Measurements from ENCODE around the gene GSS.
A peak's percentile ranks its signal among the peaks of the same experiment; 100 is the strongest.

The GSS gene

DNA sequence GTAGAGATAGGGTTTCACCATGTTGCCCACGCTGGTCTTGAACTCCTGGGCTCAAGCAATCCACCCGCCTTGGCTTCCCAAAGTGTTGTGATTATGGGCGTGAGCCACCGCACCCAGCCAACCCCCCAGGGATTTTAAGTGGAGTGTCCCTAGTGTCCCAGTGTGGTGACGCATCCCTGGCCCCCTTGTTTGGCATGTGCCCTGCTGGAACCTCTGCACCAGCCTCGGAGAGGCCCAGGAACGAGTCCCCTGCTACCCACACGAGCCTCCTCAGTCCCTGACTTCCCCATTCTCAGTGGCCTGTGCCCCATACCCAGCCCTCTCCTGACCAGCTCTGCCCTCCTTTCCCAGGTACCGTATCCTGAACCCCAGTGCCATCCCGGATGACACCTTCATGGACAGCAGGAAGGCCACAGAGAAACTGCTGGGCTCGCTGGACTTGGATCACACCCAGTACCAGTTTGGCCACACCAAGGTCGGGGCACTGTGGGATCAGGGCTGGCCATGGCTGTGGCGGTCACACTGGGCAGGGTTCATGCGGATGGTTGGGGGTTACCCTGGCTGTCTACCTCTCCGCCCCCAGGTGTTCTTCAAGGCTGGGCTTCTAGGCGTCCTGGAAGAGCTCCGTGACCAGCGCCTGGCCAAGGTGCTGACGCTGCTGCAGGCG is 37.3 kb upstream of the GSS start:
- DNase-seq, result no peak

DNA sequence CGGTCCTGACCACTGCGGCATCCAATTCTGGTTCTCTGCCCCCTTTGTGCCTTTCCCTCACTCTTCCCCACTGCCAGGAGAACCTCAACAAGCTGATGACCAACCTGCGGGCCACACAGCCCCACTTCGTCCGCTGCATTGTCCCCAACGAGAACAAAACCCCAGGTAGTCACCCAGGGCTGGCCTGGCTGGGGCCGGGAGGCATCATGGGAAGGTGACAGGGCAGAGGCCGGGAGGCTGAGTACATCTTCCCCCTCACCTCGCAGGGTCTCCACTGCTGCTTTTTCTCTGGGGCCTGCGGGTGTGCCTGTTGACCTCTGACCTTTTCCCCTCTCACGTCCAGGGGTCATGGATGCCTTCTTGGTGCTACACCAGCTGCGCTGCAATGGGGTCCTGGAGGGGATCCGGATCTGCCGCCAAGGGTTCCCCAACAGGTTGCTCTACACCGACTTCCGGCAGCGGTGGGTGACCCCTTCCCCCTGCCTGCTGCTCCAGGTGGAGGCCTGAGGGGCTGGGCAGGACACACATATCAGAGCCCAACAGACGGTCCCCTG is 35.1 kb upstream of the GSS start:
- DNase-seq, result no peak

DNA sequence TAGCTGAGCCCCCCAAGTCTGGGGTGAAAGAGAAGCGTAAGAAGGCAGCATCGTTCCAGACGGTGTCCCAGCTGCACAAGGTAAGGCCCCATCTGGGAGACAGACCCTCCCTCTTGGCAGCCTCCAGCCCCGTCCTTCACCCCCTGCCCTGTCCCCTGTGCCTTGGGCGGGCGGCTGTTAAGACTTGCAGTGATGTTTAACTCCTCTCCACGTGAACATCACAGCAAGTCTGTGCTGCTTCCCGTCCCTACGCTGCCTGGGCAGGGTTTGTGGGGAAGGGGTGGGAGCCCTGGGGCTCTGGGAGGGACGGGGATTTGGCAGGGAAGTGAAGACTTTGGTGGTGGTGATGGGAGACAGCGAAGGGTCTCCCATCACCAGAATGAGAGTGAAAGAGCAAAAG is 34.6 kb upstream of the GSS start:
- DNase-seq, result no peak

DNA sequence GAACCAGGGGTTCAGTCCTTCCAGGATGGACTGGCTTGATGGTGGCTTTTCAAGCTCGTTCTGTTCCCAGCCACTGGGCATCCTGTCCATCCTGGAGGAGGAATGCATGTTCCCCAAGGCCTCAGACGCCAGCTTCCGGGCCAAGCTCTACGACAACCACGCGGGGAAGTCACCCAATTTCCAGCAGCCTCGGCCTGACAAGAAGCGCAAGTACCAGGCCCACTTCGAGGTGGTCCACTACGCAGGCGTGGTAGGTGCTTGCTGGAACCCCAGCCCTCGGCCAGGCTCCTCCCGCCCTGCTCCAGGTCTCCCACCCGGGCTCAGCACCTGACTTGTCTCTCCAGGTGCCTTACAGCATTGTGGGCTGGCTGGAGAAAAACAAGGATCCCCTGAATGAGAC is 34.1 kb upstream of the GSS start:
- no peak for DNase-seq

DNA sequence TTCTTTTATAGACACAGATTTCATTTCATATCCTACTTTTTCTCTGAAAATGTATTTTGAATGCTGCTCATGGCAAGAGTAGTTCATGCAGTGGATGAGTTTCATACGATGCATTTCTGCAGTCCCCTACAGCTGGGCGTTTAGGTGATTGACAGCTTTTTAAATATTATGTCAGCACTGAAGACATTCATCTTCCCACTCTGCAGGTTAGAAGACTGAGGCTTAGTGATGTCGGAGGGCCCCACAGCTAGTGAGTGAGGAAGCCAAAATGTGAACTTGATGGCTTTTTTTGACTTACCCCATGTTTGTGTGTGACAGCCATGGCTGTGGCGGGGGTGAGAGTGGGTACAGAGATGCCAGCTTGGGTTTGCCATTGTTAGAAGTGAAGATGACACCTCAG is 33.5 kb upstream of the GSS start:
- DNase-seq, result no peak

DNA sequence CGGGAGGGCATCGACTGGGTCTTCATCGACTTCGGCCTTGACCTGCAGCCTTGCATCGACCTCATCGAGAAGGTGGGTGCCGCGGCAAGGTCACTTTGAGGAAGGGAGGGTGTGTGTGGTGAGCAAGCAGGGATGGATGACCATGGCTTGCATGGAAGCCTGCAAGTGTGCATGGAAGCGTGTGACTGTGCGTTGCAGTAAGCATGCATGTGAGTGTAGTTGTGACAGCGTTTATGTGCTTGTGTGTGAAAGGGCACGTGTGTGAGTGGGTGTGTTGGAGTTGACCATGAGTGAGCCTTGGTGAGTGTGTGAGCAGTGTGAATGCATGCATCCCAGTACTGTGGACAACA is 32.6 kb upstream of the GSS start:
- peak; percentile 6 for DNase-seq

DNA sequence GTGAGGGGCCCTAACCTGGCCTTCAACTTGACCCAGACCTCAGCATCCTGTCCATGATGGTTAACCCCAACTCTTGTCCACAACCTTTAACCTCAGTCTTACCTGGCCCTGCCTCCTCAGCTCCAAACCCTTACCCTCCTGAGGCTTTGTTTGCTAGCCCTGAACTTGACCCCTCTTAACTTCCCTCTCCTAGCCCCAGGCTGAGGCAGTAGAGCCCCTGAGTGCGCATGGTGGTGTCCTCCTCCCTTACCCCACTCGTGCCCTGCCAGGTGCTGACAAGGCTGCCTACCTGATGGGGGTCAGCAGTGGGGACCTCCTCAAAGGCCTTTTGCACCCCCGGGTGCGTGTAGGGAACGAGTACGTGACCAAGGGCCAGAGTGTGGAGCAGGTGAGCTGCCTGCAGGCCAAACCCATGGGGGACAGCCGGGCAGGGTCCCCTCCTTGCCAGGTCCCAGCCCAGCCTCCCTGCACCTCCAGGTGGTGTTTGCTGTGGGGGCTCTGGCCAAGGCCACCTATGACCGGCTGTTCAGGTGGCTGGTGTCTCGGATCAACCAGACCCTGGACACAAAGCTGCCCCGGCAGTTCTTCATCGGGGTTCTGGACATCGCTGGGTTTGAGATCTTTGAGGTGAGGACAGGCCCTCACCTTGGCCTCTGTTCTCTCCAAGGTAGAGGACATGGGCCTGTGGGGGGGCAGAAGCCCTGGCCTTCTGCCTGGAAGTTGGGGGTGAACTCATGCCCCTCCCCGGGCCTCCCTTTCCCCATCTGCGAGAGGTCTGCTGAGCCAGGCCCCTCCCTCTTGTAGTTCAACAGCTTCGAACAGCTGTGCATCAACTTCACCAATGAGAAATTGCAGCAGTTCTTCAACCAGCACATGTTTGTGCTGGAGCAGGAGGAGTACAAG is 31.9 kb upstream of the GSS start:
- peak; percentile 11 for DNase-seq

DNA sequence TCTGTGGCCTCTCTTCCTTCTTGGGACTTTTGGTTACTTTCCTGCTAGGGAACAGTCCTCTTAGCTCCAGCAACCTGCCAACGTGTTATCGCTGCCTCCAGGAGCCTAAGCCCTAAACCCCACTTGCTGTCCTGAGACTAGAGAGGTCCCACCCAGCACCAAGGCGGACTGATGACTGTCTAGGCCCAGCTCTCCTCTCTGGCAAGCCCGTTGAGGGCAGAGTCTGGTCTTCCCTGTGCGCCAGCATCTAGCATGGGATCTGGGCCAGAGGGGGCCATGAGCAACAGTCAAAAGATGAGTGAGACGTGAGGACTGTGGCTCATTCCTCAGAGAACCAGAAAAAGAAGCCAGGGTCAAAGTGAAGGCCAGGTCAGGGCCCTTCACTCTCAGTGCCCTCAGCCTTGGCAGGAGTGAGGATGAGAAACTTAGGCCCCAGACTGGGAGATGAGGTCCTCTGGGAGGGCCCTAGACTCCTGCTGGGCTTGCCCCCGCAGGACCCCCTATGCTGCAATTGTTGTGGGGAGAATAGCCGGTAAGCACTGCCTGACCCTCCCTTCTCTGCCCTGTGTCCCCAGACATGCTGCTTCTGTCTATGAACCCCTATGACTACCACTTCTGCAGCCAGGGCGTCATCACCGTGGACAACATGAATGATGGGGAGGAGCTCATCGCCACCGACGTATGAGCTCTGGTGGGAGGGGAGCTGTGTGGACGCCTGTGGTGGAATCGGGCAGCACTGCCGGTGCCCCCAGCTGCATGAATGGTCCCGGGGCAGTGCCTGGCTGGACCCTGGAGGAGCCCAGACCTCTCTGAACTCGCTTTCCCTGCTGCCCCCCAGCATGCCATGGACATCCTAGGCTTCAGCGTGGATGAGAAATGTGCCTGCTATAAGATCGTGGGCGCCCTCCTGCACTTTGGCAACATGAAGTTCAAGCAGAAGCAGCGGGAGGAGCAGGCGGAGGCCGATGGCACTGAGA is 31.0 kb upstream of the GSS start:
- DNase-seq, result no peak

DNA sequence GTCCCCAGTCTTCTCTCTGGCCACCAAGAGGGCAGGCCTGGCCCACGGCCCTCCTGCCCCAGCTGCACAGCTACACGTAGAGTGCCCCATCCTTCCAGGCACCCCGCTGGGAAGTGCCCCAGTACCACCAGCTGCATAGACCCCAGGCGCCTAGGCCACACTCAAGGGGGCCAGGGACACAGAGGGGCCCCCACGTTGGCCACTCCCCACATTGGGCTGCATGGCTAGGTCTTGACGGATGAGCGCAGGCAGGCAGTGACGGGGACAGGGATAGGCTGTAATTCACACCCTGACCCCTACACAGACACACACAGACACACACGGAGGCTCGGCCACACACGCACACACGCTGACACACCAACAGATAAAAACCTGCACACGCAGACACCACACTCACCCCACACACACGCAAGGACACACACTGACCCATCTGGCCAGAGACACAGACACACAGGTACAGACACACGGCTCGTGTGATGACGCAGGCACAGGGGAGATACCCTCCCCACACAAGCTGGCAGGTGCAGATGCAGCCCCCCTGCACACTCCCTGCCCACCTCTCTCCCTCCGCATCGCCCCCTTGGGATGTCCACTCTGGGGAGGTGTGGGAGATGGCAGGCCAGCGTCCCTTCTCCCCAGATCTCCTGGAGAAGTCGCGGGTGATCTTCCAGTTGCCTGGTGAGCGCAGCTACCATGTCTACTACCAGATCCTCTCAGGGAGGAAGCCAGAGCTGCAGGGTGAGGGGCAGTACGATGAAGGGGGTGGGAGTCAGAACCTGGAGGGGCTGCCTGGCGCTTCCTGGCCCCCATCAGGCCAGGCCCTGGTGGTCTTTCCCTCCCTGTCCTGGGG is 30.1 kb upstream of the GSS start:
- DNase-seq, result no peak

DNA sequence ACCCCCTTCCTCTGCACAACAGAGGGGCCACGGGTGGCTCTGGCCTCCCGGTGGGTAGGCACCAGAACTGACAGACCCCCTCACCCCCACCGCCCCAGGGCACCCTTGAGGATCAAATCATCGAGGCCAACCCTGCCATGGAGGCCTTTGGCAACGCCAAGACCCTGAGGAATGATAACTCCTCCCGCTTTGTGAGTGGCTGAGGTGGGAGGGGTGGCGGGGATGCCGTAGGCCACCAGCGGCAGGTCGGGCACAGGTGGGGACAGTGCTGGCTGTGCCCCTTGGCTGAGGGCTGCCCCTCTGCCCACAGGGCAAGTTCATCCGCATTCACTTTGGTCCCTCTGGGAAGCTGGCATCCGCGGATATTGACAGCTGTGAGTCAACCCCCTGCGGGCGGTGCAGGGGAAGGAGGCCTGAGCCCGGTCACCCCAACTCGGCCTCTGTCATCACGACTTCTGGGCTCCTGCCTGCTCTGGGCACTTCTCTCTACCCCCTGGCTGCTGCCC is 29.2 kb upstream of the GSS start:
- DNase-seq, result no peak

DNA sequence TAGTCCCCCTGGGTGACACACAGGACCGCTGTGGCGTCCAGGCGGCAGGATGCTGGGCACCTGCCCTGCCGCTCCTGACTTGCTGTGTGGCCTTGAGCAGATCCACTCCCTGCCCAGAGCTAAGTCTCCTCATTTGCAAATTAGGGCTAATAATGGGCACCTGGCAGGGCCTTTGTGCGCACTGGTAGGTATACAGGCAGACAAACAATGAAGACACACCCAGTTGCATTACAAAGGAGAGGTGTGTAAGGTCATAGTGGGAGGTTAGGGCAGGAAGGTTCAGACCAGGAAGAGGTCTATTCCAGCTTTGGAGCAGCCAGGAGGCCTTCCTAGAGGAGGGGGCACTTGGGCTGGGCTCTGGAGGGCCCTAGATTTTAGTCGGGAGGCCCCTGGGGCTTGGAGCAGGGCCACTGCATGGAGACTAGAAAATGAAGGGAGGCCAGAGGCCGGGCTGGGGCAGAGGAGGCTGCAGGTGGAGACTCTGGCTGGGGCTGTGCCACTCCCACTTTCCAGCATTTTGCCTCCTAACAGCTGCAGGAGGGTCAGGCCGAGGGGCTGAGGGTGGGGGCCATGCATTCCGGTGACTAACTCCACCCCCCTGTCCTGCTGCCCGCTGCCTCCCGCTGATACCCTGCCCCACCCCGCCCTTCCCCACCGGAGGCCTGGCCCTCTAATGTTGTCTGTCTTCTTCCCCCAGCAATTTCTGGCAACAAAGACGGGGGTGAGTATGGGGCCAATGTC is 28.6 kb upstream of the GSS start:
- no peak for DNase-seq

DNA sequence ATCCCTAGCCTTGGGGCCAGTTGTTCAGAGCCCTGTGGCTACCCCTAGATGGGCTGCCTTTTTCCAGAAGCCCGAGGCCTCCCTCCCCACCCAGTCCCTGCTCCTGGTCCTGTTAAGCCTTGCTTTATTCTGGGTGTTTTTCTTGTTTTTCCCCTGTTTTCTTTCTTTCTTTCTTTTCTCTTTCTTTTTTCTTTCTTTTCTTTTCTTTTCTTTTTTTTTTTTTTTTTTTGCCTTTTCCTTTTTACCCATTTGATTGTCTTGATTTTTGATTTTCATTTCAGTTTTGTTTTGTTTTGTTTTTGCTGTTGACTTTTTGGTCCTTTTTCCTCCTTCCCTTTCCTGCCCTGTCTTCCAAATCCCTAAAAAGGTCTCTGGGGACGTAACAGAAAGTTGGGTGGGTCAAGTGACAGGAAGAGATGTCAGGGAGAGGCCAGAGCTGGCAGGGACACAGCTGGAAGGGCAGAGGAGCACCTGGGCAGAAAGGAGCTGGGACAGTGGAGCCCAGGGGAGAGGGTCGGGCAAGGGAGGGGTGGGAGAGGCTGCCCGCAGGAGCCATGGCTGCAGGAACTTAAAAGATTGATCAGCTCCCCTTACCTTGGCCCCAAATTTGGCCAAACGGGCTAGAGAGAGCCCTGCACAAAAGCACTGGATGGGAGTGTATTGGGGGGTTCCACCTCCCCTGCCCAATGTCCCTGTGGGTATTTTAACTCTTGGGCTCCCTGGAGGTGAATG is 27.6 kb upstream of the GSS start:
- DNase-seq, result no peak

DNA sequence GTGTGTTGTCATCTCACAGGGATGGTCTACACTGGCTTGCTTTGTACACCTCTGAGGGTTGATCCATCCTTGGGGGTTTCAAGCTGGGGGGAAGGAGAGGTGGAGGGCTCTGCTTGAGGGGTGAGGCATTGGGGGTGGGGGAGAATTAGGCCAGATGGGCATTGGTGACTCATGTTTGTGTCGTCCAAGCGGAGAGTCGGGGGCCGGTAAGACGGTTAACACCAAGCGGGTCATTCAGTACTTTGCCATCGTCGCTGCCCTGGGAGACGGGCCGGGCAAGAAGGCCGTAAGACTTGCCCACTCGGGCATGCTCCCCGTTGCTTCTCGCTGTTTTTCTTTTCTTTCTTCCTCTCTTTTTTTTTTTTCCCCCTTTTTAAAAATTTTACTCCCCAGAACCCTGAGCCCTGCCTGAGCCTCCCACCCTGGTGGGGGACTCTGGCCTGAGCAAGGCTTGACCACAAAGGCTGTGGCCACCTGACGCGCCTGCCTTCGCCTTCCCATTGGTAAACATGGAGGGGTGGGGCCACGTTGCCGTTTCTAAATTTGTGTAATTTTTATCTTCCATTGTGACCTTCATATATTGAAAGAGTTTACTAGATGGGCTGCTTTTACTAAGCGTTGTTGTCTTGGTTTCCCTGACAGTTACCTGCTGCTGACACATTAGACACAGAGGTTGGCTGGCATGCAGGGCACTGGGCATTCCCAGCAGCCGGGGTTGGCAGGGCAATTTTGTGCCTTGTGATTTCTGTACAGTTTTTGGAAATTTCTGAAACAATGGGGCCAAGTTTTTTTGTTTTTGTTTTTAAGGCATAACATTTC is 26.9 kb upstream of the GSS start:
- DNase-seq, result no peak

DNA sequence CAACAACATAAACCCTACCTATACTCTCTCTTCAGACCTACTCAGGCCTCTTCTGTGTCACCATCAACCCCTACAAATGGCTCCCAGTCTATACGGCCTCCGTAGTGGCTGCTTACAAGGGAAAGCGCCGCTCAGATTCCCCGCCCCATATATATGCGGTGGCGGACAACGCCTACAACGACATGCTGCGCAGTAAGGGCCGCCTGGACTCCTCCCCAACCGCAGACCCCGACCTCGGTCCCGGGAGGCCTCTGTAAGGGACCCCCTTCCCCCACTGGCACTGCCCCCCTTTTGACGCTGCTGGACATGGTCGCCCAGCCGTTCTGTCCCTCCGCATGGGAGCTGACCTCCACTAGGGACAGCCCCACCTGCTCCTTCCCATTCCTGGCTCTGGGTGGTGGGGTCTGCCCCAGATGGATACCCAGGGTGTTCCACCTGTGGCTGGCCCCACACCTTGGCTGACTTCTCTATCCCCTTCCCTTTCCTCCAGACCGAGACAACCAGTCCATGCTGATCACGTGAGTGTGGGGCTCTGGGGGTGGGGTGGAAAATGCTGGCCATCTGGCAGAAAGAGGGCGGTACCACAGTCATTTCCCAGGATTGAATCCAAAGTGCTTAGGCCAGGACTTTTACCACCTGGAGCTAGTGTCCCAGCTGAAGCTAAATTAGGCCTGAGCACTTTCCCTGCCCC is 25.1 kb upstream of the GSS start:
- peak; percentile 84 for DNase-seq

DNA sequence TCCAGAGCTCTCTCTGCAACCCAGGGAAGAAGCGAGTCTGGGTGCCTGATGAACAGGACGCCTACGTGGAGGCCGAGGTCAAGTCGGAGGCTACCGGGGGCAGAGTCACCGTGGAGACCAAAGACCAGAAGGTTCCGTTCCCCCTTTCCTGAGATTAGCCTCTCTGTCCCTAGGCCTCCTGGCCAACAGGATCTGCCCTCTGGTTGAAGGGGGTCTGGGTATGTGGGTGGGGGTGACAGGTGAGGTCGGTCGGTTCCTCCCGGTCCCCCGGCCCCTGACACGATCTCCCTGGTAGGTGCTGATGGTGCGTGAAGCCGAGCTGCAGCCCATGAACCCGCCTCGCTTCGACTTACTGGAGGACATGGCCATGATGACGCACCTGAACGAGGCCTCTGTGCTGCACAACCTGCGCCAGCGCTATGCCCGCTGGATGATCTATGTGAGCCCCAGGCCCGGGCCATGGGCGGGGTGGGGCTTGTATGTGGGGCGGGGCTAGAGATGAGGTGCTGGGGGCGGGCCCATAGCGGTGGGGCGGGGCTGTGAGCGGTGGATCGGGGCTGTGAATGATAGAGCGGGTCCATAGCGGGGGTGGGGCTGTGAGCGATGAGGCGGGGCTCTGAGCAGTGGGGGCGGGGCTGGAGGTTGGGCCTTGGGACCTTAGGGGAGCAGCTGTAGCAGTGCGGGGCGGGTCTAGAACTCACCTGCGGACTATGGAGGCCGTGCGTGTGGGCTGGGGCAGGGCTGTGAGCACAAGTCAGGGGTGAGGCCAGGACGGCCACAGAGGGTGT is 24.0 kb upstream of the GSS start:
- DNase-seq, result no peak

DNA sequence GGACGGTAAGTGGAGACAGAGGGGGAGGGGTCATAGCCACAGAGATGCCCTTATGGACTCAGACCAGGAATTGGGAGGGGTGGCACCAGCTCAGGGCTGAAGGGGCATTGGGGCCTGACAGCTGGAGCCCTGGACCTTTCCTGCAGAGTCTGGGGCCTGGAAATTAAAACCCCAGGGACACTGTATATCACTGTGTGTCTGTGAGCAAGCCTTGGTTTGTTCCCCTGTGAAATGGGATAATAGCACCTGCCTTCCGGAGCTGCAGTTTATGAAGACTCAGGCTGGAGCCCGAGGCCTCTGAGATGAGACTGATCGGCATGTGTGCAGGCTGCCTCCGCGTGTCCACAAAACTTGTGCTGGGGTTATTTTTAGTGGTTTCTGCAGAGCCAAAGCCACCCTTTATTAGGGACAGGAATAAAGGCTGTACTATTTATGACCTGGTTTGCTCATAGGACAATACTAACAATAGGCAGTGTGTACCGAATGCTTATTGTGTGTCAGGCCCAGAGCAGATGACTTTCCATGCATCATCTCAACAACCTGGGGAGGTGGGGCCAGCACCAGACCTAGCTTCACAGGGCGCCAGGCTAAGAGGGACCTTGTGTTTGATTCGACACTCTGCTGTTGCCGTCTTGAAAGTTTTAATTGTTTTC is 22.6 kb upstream of the GSS start:
- no peak for DNase-seq

DNA sequence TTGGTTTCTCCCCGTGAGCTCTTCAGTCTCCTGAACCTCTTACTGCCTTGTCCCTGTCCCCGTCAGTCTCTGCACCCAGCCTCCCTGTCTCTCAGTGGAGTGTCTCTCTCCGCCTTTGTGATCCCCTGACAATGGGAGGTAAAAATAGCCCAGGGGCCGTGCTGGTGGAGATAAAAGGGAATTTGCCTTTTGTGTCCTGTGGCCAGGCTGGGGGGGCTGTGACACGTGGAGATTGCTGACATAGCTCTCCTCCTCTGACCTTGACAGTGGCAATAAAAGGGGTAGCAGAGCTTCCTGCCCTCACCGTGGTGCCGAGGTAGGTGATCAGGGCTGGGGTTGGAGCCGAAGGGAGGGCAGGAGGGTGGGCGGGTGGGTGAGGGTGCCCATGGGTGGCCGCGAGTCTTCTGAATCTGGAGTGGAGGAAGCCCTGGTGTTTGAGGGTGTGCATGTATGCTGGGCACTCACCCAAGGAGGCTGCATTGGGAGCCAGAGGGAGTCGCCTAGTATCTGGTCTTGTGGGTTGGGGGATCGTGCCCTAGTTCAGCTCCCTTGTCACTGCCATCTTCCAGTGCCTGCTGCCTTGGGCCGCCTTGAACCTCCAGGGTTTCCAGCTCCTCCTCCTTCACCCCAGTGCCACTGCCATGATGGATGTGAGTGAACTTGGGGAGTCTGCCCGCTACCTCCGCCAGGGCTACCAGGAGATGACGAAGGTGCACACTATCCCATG is 21.9 kb upstream of the GSS start:
- DNase-seq, result no peak
